HEK293T (cell line): ENCODE data around the gene TMED3.

Experiments
- CTCF ChIA-PET: fragments of 350-600 bp; formaldehyde crosslinking; extraction: SDS; loops from one replicate; lab custom pipeline; 2021; ENCODE audit warnings: antibody characterized with exemption, inconsistent platforms; lab: Yijun Ruan, JAX
- POLR2A ChIA-PET: fragments of 350-600 bp; formaldehyde crosslinking; extraction: SDS; loops from one replicate; lab custom pipeline; 2020; ENCODE audit warnings: antibody characterized with exemption, inconsistent platforms; lab: Yijun Ruan, JAX
- DNase-seq: peaks from one replicate; pipeline ENCODE4 v3.0.0; 2012; ENCODE audit warnings: mixed read lengths; ENCODE audit errors: extremely low spot score
- ARNT ChIP-seq: fragments of 450-650 bp; IDR thresholded peaks from 2 replicates; pipeline ENCODE4 v1.6.1; 2017; ENCODE audit warnings: mild to moderate bottlenecking
- BHLHE40 ChIP-seq: fragments of 450-650 bp; IDR thresholded peaks from 2 replicates; pipeline ENCODE4 v1.6.1; 2016; ENCODE audit warnings: mild to moderate bottlenecking, moderate library complexity, borderline replicate concordance
- CTBP1 ChIP-seq: fragments of 450-650 bp; IDR thresholded peaks from 2 replicates; pipeline ENCODE4 v1.6.1; 2016; ENCODE audit warnings: borderline replicate concordance
- ELF4 ChIP-seq: fragments of 450-650 bp; IDR thresholded peaks from 2 replicates; pipeline ENCODE4 v1.6.1; 2017; ENCODE audit warnings: antibody characterized with exemption
- FOXA1 ChIP-seq: fragments of 450-650 bp; IDR thresholded peaks from 2 replicates; pipeline ENCODE4 v1.6.1; 2016; ENCODE audit warnings: mild to moderate bottlenecking
- FOXK2 ChIP-seq: fragments of 450-650 bp; IDR thresholded peaks from 2 replicates; pipeline ENCODE4 v1.6.1; 2016; ENCODE audit warnings: mild to moderate bottlenecking
- FOXM1 ChIP-seq: fragments of 450-650 bp; IDR thresholded peaks from 2 replicates; pipeline ENCODE4 v1.6.1; 2017; ENCODE audit warnings: mild to moderate bottlenecking, borderline replicate concordance
- HDGF ChIP-seq: fragments of 450-650 bp; IDR thresholded peaks from 2 replicates; pipeline ENCODE4 v1.6.1; 2017; ENCODE audit warnings: antibody characterized with exemption, borderline replicate concordance
- L3MBTL2 ChIP-seq: fragments of 450-650 bp; conservative IDR thresholded peaks from 2 replicates; pipeline ENCODE4 v1.6.1; 2016; ENCODE audit warnings: mild to moderate bottlenecking
- LEF1 ChIP-seq: fragments of 450-650 bp; IDR thresholded peaks from 2 replicates; pipeline ENCODE4 v1.6.1; 2017; ENCODE audit warnings: mild to moderate bottlenecking, borderline replicate concordance
- NFRKB ChIP-seq: fragments of 450-650 bp; IDR thresholded peaks from 2 replicates; pipeline ENCODE4 v1.6.1; 2016; ENCODE audit warnings: mild to moderate bottlenecking, moderate library complexity
- PKNOX1 ChIP-seq: fragments of 450-650 bp; IDR thresholded peaks from 2 replicates; pipeline ENCODE4 v1.6.1; 2016
- SP1 ChIP-seq: fragments of 450-650 bp; IDR thresholded peaks from 2 replicates; pipeline ENCODE4 v1.6.1; 2017
- SUZ12 ChIP-seq: fragments of 450-650 bp; IDR thresholded peaks from 2 replicates; pipeline ENCODE4 v1.6.1; 2016; ENCODE audit warnings: mild to moderate bottlenecking
- TARDBP ChIP-seq: fragments of 450-650 bp; IDR thresholded peaks from 2 replicates; pipeline ENCODE4 v1.6.1; 2016
- ZNF384 ChIP-seq: fragments of 450-650 bp; IDR thresholded peaks from 2 replicates; pipeline ENCODE4 v1.6.1; 2016

Gene TMED3

GRCh38 chr15:79365765-79366164 is 54.9 kb downstream of the TMED3 start:
- no peak for DNase-seq
- POLR2A ChIA-PET = interaction anchor here (1.1 kb wide), 1 partner anchor 55 kb away, joined by 4 read pairs; the partner anchor contains the start of gene TMED3
- no peak for TF ChIP-seq L3MBTL2
- TF ChIP-seq HDGF = no peak
- no peak for TF ChIP-seq FOXK2
- TF ChIP-seq ZNF384 = no peak
- no peak for TF ChIP-seq CTBP1
- no peak for TF ChIP-seq BHLHE40
- TF ChIP-seq PKNOX1 = no peak
- CTCF ChIA-PET = interaction anchor here (0.6 to 2.7 kb wide), 3 partner anchors 16 to 503 kb away, joined by 4 to 8 read pairs (median 5); no protein-coding TSS in a partner anchor

GRCh38 chr15:79366691-79367090 is 55.8 kb downstream of the TMED3 start:
- ChIA-PET CTCF (interaction anchor here (0.7 to 2.7 kb wide), 3 partner anchors 15 to 226 kb away, joined by 3 to 8 read pairs (median 5); no protein-coding TSS in a partner anchor), POLR2A (interaction anchor here (1.1 kb wide), 1 partner anchor 56 kb away, joined by 4 read pairs; the partner anchor contains the start of gene TMED3)
- DNase-seq = no peak
- TF ChIP-seq PKNOX1 = no peak
- no peak for TF ChIP-seq HDGF
- TF ChIP-seq L3MBTL2 = no peak
- TF ChIP-seq BHLHE40 = no peak
- TF ChIP-seq FOXK2 = no peak
- no peak for TF ChIP-seq ELF4
- no peak for TF ChIP-seq SP1
- TF ChIP-seq ZNF384 = no peak
- TF ChIP-seq SUZ12 = no peak
- no peak for TF ChIP-seq FOXM1
- TF ChIP-seq TARDBP = no peak
- TF ChIP-seq NFRKB = no peak
- TF ChIP-seq FOXA1 = no peak
- TF ChIP-seq ARNT = no peak
- no peak for TF ChIP-seq LEF1
- TF ChIP-seq CTBP1 = no peak

GRCh38 chr15:79370716-79371115 is 59.8 kb downstream of the TMED3 start:
- CTCF ChIA-PET = no interaction called here
- TF ChIP-seq HDGF = no peak
- no peak for TF ChIP-seq BHLHE40
- no peak for TF ChIP-seq FOXA1
- no peak for TF ChIP-seq ARNT
- no peak for TF ChIP-seq CTBP1
- TF ChIP-seq LEF1 = no peak
- no peak for TF ChIP-seq NFRKB
- no peak for TF ChIP-seq TARDBP
- no peak for TF ChIP-seq PKNOX1
- TF ChIP-seq ELF4 = no peak
- no peak for TF ChIP-seq FOXK2
- TF ChIP-seq L3MBTL2 = no peak
- TF ChIP-seq SUZ12 = no peak
- no peak for TF ChIP-seq SP1
- no peak for TF ChIP-seq ZNF384
- no peak for TF ChIP-seq FOXM1
- POLR2A ChIA-PET = no interaction called here
- DNase-seq = no peak

GRCh38 chr15:79371591-79371990 is 60.7 kb downstream of the TMED3 start:
- ChIA-PET CTCF (no interaction called here), POLR2A (no interaction called here)
- no peak for TF ChIP-seq L3MBTL2
- TF ChIP-seq ARNT = no peak
- no peak for TF ChIP-seq SP1
- no peak for TF ChIP-seq BHLHE40
- no peak for TF ChIP-seq FOXM1
- no peak for TF ChIP-seq ELF4
- TF ChIP-seq ZNF384 = no peak
- TF ChIP-seq FOXA1 = no peak
- TF ChIP-seq FOXK2 = no peak
- no peak for DNase-seq

GRCh38 chr15:79372428-79372827 is 61.5 kb downstream of the TMED3 start:
- POLR2A ChIA-PET = no interaction called here
- no peak for DNase-seq
- TF ChIP-seq FOXM1 (no peak), ARNT (no peak), L3MBTL2 (no peak), PKNOX1 (no peak), FOXA1 (no peak), FOXK2 (no peak), ZNF384 (no peak), ELF4 (no peak), BHLHE40 (no peak), NFRKB (no peak), LEF1 (no peak), SP1 (no peak), SUZ12 (no peak), TARDBP (no peak), HDGF (no peak)
- CTCF ChIA-PET = interaction anchor here (1.1 kb wide), 1 partner anchor 8 kb away, joined by 4 read pairs; no protein-coding TSS in a partner anchor
